ENCODE results near the gene PIK3R3.

PIK3R3 gene

DNA sequence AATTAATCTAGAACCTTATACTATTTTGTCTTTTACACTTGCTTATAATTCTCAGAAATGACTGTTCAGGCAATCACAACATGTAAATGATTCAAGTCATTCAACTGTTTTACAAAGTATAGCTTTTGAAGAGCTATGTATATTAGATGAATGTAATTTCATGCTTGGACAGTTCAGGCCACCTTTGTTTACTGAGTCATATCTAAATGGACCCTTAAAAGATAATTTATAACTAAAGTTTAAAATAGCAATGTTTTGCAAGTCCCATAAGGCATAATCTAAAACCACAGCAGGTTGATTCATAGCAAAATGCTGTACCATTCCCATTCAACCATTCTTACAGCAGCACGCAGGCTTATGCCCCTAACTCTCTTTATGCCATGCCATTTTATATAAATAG is 64.8 kb downstream of the PIK3R3 start:
- Histone ChIP-seq H4K20me1 (ENCODE audit: insufficient read depth) (no peaks in the 10 kb centered on the region), H3K27me3 (ENCODE audit: insufficient read depth, low read depth) (no peaks in the 10 kb centered on the region), H3K4me3 (IDR thresholded peaks at IDR 0.05; ENCODE audit: insufficient read depth, low read depth, low read length) (no peak overlapping the region), H3K79me2 (ENCODE audit: insufficient read depth, low read depth) (no peaks in the 10 kb centered on the region), H3K36me3 (ENCODE audit: insufficient read depth) (no peaks in the 10 kb centered on the region), H3K4me2 (no peak overlapping the region), H3K9ac (no peak overlapping the region), H2AFZ (ENCODE audit: low read depth) (no peak overlapping the region), H3K27ac (no peak overlapping the region), H3K4me1 (ENCODE audit: low read depth, poor library complexity, severe bottlenecking) (peaks cover 32% of the 10 kb centered on the region)
- TF ChIP-seq, protein P1, sequence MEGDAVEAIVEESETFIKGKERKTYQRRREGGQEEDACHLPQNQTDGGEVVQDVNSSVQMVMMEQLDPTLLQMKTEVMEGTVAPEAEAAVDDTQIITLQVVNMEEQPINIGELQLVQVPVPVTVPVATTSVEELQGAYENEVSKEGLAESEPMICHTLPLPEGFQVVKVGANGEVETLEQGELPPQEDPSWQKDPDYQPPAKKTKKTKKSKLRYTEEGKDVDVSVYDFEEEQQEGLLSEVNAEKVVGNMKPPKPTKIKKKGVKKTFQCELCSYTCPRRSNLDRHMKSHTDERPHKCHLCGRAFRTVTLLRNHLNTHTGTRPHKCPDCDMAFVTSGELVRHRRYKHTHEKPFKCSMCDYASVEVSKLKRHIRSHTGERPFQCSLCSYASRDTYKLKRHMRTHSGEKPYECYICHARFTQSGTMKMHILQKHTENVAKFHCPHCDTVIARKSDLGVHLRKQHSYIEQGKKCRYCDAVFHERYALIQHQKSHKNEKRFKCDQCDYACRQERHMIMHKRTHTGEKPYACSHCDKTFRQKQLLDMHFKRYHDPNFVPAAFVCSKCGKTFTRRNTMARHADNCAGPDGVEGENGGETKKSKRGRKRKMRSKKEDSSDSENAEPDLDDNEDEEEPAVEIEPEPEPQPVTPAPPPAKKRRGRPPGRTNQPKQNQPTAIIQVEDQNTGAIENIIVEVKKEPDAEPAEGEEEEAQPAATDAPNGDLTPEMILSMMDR (conservative IDR thresholded peaks at IDR 0.05; ENCODE audit: low read depth, low read length), result no peak

DNA sequence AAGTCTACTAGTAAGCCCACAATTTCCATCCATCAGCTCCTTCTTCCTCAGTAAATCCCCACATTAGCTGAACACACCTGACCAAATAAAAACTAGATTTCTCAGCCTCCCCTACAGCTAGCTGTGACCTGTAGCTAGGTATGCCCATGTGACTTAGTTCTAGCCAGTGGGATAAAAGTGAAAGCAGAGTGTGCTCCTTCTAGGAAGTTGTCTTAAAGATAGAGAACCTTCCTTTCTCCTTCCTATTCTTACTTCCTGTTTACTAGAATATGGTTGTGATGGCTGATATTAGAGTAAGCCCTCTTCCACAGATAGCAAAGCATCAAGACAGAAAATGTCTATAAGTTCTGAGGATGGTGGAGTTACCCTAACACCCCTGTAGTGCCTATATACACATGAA is 67.0 kb downstream of the PIK3R3 start:
- no peaks in the 10 kb centered on the region for H3K27me3 ChIP-seq (ENCODE audit: insufficient read depth, low read depth)
- no peaks in the 10 kb centered on the region for H4K20me1 ChIP-seq (ENCODE audit: insufficient read depth)
- no peak overlapping the region for H3K9ac ChIP-seq
- 0 out of 2 replicates have a peak overlapping the region, but pooled peaks have one; percentile 0 for H2AFZ ChIP-seq (ENCODE audit: low read depth)
- H3K4me1 ChIP-seq (ENCODE audit: low read depth, poor library complexity, severe bottlenecking), result peaks cover 45% of the 10 kb centered on the region
- H3K4me2 ChIP-seq, result peak overlapping the region; percentile 39
- TF ChIP-seq, protein P1 (conservative IDR thresholded peaks at IDR 0.05; ENCODE audit: low read depth, low read length), result no peak
- no peak overlapping the region for H3K4me3 ChIP-seq (IDR thresholded peaks at IDR 0.05; ENCODE audit: insufficient read depth, low read depth, low read length)
- H3K36me3 ChIP-seq (ENCODE audit: insufficient read depth), result no peaks in the 10 kb centered on the region
- no peaks in the 10 kb centered on the region for H3K79me2 ChIP-seq (ENCODE audit: insufficient read depth, low read depth)
- H3K27ac ChIP-seq, result no peak overlapping the region

DNA sequence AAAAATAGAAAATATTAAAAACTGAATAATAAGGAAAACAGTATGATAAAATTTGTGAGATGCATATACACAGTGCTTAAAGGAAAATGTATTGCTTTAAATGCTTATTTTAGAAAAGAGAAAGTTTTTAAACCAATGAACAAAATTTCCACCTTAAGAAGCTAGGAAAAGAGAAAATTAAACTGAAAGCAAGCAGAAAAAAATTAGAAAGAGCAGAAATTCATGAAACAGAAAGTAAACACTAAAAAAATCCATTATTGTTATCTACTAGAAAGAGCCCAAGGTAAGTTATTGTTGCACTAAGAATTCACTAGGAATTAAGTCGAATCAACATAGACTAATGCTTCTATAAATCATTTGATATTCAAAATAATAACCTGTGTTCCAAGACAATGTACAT is 67.7 kb downstream of the PIK3R3 start:
- Histone ChIP-seq H3K79me2 (ENCODE audit: insufficient read depth, low read depth) (no peaks in the 10 kb centered on the region), H3K9ac (no peak overlapping the region), H4K20me1 (ENCODE audit: insufficient read depth) (no peaks in the 10 kb centered on the region), H3K27me3 (ENCODE audit: insufficient read depth, low read depth) (no peaks in the 10 kb centered on the region), H2AFZ (ENCODE audit: low read depth) (no peak overlapping the region), H3K4me3 (IDR thresholded peaks at IDR 0.05; ENCODE audit: insufficient read depth, low read depth, low read length) (no peak overlapping the region), H3K4me1 (ENCODE audit: low read depth, poor library complexity, severe bottlenecking) (peaks cover 45% of the 10 kb centered on the region), H3K27ac (no peak overlapping the region), H3K4me2 (peak overlapping the region; percentile 39; the same call in 1 of the 2 replicates), H3K36me3 (ENCODE audit: insufficient read depth) (no peaks in the 10 kb centered on the region)
- TF ChIP-seq, protein P1 (conservative IDR thresholded peaks at IDR 0.05; ENCODE audit: low read depth, low read length), result no peak

DNA sequence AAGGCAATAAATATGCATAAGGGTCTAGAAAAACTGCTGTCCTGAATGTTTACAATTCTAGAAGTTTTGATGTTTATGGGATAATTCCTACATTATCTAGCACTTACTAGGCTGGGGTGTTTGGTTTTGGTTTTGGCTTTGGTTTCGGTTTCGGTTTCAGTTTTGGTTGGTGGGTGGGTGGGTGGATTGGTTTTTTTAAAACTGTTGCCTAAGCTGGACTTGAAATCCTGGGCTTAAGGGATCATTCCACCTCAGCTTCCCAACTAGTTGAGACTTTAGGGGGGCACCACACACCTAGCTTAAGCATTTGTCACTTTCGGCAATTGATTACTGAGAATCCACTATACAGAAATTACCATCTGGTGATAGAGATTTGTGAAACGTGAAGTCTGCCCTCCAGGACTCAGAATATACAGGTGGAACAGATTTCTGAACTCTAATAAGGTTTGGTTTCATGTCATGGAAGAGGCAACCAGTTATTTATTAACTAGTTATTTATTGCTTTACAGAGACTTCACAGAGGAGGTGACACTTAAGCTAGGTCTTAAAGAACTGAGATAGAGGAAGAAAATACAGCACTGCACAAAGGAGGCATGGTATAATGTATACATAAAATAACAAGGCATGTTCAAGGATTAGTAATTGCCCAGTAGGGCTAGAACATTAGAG is 69.6 kb downstream of the PIK3R3 start:
- no peaks in the 10 kb centered on the region for H3K79me2 ChIP-seq (ENCODE audit: insufficient read depth, low read depth)
- H3K36me3 ChIP-seq (ENCODE audit: insufficient read depth), result no peaks in the 10 kb centered on the region
- peak overlapping the region; percentile 64 for H3K27ac ChIP-seq
- no peaks in the 10 kb centered on the region for H3K27me3 ChIP-seq (ENCODE audit: insufficient read depth, low read depth)
- no peak overlapping the region for H3K4me3 ChIP-seq (IDR thresholded peaks at IDR 0.05; ENCODE audit: insufficient read depth, low read depth, low read length)
- TF ChIP-seq, protein P1 (conservative IDR thresholded peaks at IDR 0.05; ENCODE audit: low read depth, low read length), result no peak
- peak overlapping the region; percentile 42 for H3K4me2 ChIP-seq
- no peaks in the 10 kb centered on the region for H4K20me1 ChIP-seq (ENCODE audit: insufficient read depth)
- peak overlapping the region; percentile 17; the same call in 1 of the 2 replicates for H3K9ac ChIP-seq
- peaks cover 45% of the 10 kb centered on the region for H3K4me1 ChIP-seq (ENCODE audit: low read depth, poor library complexity, severe bottlenecking)
- H2AFZ ChIP-seq (ENCODE audit: low read depth), result peak overlapping the region; percentile 35

Data from KMS-11 (cell line).